DMS153 (cell line): ENCODE results near the gene ALDH4A1.

Experiments
- DNase-seq: peaks from one replicate; lab custom pipeline; 2025; lab: John Stamatoyannopoulos, UW

The ALDH4A1 gene

DNA sequence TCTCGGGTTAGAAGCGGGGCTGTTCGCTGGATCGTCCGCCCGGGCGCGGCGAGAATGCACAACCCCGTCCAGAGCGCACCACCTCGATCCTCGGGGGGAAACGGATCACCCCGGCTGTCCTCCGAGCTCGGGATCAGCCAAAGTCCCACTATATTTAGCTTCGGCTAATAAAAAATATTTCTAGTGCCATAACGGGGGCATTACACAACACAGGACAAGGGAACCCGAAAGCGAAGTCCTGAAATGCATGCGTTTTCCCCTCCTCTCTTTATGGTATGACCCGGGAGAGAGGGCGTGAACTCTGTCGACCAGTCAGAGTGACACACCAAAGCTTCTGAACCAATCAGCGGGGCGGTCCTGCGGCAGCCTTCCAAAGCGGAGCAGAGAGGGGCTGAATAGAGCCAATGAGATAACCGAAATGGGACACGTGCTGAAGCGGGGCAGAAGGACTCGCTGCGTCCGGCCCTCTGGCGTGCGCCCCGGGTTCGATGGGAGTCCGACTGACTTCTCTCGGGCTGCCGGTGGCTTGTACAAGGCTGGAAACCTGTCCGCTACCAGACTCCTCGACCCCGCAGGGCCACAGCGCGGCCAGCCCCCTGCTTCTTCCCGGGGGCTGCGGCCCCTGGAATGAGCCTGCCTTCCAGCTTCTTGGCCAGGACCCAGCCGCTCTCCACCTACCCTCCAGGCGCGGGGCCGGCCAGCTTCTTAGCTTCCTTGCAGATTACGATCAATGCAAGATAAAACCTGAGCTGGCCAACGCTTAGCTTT is at the start of gene ALDH4A1:
TSS of gene ALDH4A1 (minus strand) at position 33 of the 768 bp plus-strand sequence. CDS start at position 1, 32 bp downstream.
- DNase-seq: peak; percentile 96

GRCh38 chr1:18951818-18952391 is 49.5 kb upstream of the ALDH4A1 start:
- DNase-seq: no peak

GRCh38 chr1:18951416-18951815 is 49.1 kb upstream of the ALDH4A1 start:
- DNase-seq: no peak

GRCh38 chr1:18950401-18951026 is 48.2 kb upstream of the ALDH4A1 start:
- DNase-seq: no peak

- DNase-seq: no peak
Observed at GRCh38 chr1:18949686-18950400, 47.5 kb upstream of the ALDH4A1 start.

- no peak for DNase-seq
Observed at GRCh38 chr1:18948913-18949685, 46.7 kb upstream of the ALDH4A1 start.

DNA sequence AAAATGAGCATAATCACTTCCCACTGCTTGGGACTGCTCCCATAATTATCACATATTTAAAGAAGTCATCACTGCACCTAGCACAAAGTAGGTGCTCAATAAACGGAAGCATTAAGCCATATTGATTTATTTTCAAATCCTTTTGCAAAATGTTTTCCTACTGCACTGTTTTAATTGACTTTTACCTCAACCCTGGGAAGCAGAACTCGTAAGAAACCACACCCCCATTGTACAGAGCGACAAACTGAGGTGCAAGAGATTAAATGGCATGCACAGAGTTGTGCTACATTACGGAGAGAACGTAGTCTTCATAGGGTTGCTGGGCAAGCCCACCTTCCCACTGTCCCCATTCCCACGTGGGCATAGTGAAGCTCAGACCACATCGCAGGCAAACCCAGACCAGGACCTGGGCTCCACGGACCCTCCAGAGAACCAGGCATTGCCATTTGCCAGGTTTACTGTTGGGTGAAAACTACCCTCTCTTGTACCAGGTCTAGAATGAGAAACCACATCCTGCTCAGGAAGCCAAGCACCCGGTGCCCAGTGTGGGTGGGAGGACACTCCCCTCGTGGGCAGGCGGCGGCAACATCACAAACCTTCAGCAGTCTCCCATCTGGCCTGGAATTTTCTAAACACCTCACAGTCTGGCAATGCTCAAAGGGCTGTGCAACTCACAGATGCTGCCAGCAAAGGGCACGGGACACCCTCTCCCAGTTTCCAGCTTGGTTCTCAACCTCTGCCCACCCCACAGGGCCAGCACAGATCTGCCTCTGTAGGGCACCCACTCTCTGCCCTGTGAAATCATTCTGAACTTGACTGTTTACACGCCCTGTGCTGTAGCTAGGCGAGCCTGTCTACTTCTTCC is 45.9 kb upstream of the ALDH4A1 start:
- no peak for DNase-seq

GRCh38 chr1:18947570-18947969 is 45.2 kb upstream of the ALDH4A1 start:
- no peak for DNase-seq

GRCh38 chr1:18946550-18947381 is 44.4 kb upstream of the ALDH4A1 start:
- DNase-seq: no peak

DNA sequence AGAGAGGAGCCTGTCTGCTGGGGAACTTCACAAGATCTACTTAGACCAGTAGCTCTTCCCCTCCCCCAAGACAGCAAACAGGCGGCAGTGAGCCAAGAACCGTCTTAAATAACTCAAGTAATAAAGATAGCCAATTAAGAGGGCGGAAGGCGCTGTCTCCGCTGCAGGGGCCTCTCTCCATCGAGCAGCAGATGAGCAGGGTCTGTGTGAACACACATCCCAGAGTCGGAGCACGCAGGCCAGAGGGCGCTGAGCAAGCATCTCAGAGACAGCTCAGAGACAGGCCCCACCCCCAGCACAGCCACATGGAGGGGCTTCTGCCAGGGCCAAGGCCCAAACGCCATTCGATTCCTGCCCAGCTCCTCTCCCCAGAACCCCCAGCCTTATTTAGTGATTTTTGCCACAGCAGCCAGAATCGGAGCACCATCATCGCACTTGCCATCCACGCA is 43.1 kb upstream of the ALDH4A1 start:
- DNase-seq: no peak

DNA sequence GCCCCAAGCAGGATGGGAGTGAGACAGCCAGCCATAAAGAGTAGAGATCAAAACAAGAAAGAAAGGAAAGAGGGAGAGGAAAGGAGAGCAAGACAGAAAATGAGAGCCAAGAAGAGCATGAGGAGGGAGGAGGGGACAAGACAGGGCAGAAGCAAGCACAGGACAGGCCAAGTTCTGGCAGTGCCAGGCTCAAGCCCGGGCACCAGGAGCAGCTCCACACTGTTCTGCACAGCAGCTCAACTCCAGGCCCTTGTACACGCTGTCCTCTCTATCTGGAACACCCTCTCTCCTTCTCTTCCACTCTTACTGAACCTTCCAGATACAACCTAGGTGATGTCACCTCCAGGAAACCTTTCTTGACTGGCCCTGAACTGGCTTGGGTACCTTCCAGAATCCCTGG is 42.5 kb upstream of the ALDH4A1 start:
- no peak for DNase-seq

GRCh38 chr1:18943914-18944572 is 41.7 kb upstream of the ALDH4A1 start:
- no peak for DNase-seq

DNA sequence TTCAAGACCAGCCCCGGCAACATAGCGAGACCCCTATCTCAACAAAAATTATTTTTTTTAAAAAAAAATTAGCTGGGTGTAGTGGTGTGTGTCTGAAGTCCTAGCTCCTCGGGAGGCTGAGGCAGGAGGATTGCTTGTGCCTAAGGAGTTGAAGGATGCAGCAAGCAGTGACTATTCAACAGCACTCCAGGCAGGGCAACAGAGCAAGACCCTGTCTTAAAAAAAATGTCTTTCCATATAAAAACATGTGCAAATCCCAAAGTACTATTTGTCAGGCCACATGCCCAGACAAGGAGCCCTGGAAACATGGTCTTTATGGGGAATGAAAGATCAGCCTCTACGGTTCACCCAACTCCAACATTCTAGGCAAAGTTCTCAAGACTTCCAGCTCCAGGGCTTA is 40.8 kb upstream of the ALDH4A1 start:
- DNase-seq: no peak

DNA sequence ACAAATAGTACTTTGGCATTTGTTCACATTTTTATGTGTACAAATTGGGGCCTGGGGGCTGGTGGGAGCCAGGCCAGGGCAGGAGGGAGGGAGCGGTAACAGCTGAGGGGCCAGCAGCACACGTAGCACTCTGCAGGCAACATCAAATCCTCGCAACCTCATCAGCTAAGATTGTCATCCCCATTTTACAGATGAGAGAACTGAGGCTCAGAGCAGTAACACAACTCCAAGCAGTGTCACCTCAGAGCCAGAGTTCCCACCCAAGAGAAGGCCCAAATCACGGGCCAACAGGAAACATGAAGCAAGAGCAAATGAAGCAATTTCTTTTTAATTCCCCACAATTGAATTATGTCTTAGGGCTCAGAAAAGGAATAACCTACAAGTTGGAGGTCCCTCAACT is 40.0 kb upstream of the ALDH4A1 start:
- DNase-seq: no peak

- peak; percentile 66 for DNase-seq
Observed at GRCh38 chr1:18941221-18942141, 39.1 kb upstream of the ALDH4A1 start.

DNA sequence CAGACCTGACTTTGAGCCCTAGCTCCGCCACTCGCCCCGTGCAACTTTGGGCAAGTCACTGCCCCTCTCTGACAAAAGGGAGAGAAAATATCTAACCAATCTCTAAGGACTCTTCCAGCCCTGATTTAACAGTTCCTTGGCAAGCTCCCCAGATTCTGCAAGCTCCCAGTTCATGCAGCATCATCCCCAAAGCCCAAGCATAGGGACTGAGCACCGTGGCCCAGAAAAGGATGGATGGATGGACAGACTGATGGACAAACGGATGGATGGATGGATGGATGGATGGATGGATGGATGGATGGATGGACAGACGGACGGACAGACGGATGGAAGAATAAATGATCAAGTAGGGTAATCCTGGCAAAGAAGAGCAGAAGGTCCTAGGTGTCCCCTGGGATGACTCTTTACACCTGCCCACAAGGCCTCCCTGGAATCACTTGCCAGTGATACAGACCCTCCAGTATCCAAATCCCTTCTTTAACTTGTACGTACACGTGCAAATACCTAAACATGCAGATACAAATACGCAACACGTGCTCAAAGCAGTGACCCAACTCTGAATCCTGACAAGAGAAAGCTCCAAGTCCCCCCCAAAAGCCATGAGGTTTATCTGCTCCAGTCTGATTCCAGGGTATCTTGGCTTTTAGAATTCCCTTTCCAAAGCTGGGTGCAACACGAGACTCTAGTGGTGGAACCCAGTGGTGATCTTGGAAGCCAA is 38.1 kb upstream of the ALDH4A1 start:
- no peak for DNase-seq
